Measurements from ENCODE around the gene SPIB.
"Not testable (repeated sequence)": the region's sequence is repeated elsewhere in the genome, so short reads cannot be mapped to it uniquely, and the experiment has no call there.

SPIB gene

GRCh38 chr19:50418176-50419021, at the start of gene SPIB:
TSS of gene SPIB (plus strand) at chr19:50418938. CDS start at chr19:50418963, 25 bp downstream.
- DNase-seq (ENCODE audit: low read depth, low spot score): no peak

- DNase-seq (ENCODE audit: low read depth, low spot score): no peak
Observed at GRCh38 chr19:50371914-50372475, 46.7 kb upstream of the SPIB start.

GRCh38 chr19:50376166-50377050, 42.3 kb upstream of the SPIB start, which contains the start of gene NR1H2:
TSS of gene NR1H2 (plus strand) at chr19:50376457. CDS start at chr19:50377606, 1,149 bp downstream.
- DNase-seq (ENCODE audit: low read depth, low spot score): peak; percentile 97

DNA sequence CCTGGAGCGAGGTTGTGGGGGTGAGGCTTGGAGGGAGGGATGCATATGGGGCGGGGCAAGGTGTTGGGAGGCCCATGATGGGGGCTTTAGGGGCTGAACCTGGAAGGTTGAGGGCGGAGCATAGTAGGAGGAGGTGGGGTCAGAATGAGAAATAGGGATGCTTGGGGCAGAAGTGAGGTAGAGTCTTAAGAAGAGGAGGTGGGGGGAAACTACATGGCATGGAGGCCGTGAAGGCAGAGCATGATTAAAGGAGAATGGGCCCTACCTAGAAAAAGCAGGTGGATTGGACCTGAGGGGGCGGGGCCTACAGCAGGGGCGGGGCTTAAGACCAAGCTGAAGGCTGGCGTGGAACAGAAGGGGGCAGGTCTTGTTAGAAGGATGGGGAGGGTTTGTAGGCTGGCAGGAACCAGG, 41.7 kb upstream of the SPIB start:
- no peak for DNase-seq (ENCODE audit: low read depth, low spot score)

- no peak for DNase-seq (ENCODE audit: low read depth, low spot score)
Observed at GRCh38 chr19:50377517-50377916, 41.2 kb upstream of the SPIB start.

DNA sequence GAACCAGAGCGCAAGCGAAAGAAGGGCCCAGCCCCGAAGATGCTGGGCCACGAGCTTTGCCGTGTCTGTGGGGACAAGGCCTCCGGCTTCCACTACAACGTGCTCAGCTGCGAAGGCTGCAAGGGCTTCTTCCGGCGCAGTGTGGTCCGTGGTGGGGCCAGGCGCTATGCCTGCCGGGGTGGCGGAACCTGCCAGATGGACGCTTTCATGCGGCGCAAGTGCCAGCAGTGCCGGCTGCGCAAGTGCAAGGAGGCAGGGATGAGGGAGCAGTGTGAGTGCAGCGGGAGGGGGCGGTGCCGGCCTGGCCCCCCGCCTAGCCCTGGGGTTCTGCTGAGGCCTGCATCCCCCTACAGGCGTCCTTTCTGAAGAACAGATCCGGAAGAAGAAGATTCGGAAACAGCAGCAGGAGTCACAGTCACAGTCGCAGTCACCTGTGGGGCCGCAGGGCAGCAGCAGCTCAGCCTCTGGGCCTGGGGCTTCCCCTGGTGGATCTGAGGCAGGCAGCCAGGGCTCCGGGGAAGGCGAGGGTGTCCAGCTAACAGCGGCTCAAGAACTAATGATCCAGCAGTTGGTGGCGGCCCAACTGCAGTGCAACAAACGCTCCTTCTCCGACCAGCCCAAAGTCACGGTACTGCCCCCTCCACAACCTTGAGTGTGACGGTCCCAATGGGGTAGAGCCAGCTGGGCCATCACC, 40.4 kb upstream of the SPIB start:
- no peak for DNase-seq (ENCODE audit: low read depth, low spot score)

DNA sequence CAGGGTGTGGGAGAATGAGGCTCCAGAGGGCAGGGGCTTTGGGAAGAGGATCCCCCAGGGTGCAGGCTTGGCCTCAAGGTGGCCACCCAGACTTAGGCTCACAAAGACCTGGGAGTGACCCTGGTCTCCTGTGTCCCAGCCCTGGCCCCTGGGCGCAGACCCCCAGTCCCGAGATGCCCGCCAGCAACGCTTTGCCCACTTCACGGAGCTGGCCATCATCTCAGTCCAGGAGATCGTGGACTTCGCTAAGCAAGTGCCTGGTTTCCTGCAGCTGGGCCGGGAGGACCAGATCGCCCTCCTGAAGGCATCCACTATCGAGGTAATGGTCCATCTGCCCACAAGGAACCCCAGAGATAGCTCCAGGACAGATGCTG, 39.9 kb upstream of the SPIB start:
- no peak for DNase-seq (ENCODE audit: low read depth, low spot score)

- no peak for DNase-seq (ENCODE audit: low read depth, low spot score)
Observed at GRCh38 chr19:50379602-50380001, 39.1 kb upstream of the SPIB start.

- no peak for DNase-seq (ENCODE audit: low read depth, low spot score)
Observed at GRCh38 chr19:50380137-50380536, 38.6 kb upstream of the SPIB start.

DNA sequence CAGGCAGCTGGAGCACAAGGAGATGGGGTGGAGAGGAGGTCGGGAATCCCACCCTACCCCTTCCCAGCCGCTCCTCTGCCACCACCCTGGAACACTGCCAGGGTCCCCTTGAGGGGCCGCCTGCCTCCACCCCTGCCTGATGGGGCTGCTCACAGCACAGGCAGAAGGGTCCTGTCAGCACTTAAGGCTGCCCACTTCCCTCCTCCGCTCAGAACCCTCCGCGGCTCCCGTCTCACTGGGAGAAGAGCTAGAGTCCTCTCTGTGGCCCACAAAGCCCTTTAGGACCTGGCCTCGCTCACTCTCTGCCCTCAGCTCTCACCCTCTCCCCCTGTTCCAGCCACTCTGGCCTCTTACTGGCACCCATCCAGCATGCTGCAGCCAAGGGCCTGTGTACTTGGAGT, 38.0 kb upstream of the SPIB start:
- no peak for DNase-seq (ENCODE audit: low read depth, low spot score)

DNA sequence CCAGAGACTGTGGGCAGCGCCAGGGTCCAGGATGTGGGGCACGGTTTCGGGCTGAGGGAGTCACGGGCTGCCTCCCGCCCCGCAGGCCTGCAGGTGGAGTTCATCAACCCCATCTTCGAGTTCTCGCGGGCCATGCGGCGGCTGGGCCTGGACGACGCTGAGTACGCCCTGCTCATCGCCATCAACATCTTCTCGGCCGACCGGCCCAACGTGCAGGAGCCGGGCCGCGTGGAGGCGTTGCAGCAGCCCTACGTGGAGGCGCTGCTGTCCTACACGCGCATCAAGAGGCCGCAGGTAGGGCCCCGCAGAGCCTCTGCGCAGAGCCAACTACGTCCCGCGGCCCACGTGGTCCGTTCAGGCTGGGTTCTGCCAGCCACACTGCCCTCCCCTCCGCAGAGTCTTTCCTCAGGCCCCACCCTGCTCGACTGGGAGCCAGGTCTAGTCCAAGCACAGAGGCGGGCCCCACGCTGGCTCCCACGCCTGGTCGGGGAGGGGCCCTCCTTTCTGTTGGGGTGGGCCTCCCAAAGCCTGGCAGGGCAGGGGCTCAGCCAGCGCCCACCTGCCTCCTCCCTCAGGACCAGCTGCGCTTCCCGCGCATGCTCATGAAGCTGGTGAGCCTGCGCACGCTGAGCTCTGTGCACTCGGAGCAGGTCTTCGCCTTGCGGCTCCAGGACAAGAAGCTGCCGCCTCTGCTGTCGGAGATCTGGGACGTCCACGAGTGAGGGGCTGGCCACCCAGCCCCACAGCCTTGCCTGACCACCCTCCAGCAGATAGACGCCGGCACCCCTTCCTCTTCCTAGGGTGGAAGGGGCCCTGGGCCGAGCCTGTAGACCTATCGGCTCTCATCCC, 36.6 kb upstream of the SPIB start:
- DNase-seq (ENCODE audit: low read depth, low spot score): no peak

DNA sequence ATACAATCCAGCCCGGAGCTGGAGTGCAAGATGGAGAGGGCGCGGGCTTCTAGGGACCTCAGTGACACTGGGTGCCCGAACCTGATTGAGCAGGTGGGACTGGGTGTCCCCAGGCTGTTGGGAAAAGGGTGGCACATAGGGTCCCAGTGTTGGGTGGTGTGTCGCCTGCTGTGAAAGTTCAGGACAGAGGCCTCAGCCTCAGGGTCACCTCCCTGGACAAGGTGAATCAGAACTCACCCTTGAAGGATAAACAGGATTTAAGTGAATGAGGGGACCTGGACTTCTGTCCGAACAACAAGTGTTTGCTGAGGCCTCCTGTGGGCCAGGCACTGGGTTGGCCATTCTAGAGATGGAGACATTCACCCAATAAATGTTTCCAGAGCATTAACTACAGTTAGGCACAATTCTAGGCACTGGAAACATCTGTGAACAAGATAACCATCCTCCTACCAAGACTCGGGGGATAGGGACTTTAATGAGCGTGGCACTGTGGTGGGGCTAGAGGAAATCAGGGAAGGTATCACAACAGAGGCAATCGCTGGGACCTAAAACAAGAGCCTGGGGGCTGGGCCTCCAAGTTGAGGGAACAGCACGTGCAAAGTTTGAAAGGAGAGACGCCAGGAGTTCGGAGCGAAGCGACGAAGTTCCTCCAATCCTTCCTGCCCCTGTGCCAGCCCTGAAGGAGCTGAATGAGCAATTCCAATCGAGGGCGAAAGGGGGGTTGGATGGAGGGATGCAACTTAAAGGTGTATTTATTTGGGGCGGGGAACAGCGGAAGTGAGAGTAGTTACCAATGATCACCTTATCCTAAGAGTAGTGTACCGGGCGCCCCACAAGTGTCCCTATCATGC, 35.5 kb upstream of the SPIB start:
- no peak for DNase-seq (ENCODE audit: low read depth, low spot score)

- DNase-seq (ENCODE audit: low read depth, low spot score): peak; percentile 88
Observed at GRCh38 chr19:50383852-50384684, 34.7 kb upstream of the SPIB start, which contains the start of gene POLD1. TSS of gene POLD1 (plus strand) at chr19:50384347. CDS start at chr19:50398852, 14,505 bp downstream.

DNA sequence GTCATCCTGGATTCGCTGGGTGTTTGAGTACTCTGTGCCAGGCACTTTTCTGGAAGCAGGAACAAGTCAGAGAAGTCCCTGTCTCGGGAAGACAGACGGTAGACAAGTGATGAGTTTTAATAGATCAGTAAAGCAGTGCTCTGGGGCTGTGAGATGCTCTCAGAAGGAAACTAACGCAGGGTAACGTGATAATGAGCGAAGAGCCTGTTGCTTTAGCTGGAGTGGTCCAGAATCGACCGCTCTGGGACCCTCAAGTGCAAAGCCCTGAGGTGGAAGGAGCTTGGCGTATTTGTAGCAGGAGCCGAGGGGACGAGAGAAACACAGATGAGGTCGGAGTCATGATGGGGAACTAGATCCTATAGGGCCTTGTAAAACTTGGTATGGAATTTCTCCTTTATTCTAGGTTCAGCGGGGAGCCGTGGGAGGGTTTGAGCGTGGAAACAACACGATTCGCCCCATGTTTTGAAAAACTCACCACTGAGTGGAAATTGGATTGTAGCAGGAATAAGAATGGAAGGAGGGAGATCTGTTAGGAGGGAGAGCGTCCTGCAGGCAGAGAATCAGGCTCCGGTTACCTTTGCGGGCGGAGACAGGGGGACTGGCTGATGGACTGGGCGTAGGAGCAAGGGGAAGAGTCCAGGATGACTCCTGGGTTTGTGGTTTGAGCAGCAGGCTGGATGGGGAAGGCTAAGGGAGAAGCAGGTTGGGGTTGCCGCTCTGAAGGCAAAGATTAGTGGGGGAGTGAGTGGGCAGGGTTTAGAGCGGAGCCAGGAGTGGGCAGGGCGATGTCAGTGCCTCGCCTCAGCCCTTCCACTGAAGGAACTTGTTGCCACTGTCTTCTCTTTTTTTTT, 33.8 kb upstream of the SPIB start:
- no peak for DNase-seq (ENCODE audit: low read depth, low spot score)

DNA sequence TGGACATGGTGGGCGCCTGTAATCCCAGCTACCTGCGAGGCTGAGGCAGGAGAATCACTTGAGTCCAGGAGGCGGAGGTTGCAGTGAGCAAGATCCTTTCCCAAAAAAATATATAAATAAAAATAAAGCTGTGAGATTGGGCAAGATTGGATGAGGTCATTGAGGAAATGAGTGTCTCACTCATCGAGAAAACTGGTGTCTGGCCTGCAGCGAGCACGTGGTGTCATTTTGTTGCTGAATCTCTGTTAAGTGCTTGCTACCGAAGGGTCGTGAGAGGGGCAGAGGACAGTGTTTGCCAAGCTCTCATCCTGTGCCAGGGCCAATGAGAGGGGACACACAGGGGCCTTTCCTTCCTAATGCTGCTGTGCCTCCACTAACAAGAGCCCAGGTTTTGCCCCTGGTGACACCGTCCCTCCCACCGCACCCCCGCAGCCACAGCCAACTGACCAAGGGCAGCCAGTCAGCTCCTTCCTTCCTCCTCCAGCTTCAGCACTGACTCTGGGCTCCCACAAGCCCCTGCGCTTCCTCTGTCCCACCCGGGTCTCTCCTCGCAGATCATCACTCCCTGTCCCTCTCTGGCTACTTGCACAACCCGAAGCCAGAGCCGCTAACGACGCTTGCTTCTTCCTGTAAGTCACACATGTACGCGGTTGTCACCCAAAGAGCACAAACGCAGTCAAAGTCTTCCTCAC, 31.4 kb upstream of the SPIB start:
- no peak for DNase-seq (ENCODE audit: low read depth, low spot score)

DNA sequence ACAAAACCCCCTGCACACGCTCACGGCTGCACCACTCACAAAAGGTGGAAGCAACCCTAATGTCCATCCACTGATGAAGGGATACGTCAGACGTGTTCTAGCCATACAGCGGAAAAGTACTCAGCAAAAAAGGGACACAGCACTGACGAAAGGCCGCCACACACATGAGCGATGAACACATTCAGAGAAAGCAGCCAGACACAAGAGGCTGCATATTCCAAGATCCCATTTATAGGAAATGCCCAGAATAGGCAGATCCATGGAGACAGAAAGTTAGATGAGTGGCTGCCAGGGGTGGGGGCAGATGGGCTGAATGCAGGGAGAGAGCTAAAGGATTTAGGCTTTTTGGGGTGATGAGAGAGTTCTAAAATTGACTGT, 30.9 kb upstream of the SPIB start:
- no peak for DNase-seq (ENCODE audit: low read depth, low spot score)

- DNase-seq (ENCODE audit: low read depth, low spot score): not testable (repeated sequence)
Observed at GRCh38 chr19:50390295-50390694, 28.4 kb upstream of the SPIB start.
